SH-SY5Y (cell line): ENCODE data around the gene MEIKIN.

Experiments used
- GATA2 ChIP-seq: IDR thresholded peaks from 2 replicates; pipeline ENCODE4 v1.6.1; 2011; ENCODE audit warnings: mild to moderate bottlenecking, low read depth, low read length
- GATA3 ChIP-seq: IDR thresholded peaks from 2 replicates; pipeline ENCODE4 v1.6.1; 2011; ENCODE audit warnings: low read depth, mild to moderate bottlenecking, low read length, moderate library complexity

DNA sequence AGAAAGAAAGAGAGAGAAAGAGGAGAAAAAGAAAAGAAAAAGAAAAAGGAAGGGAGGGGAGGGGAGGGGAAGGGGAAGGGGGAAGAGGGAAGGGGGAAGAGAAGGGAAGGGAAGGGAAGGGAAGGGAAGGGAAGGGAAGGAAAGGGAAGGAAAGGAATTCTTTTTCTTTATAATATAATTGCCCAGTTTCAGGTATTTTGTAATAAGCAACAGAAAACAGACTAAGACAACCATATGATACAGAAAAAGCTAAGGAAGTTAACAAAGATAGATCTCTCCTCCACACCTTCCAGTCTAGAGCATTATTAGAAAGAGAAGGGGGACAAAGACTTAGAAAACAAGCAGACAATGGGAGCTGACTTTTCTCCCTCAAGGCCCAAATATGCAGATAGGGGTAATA, 31.0 kb downstream of the MEIKIN start:
- TF ChIP-seq GATA3, result no peak
- TF ChIP-seq GATA2, result no peak
